ENCODE results near the gene CDKAL1.

Gene CDKAL1

GRCh38 chr6:20960067-20960466 lies 425.8 kb downstream of the CDKAL1 start:
- no peak overlapping the region for H3K4me3 ChIP-seq (ENCODE audit: low read depth, low read length)
- no peak for TF ChIP-seq CTCF (IDR thresholded peaks at IDR 0.05; ENCODE audit: borderline replicate concordance, insufficient read depth, low read depth, low read length)

- no peak overlapping the region for H3K4me3 ChIP-seq (ENCODE audit: low read depth, low read length)
- TF ChIP-seq CTCF (IDR thresholded peaks at IDR 0.05; ENCODE audit: borderline replicate concordance, insufficient read depth, low read depth, low read length) = no peak
Measured at GRCh38 chr6:20965276-20965675, 431.0 kb downstream of the CDKAL1 start.

- H3K4me3 ChIP-seq (ENCODE audit: low read depth, low read length) = no peak overlapping the region
- TF ChIP-seq CTCF (IDR thresholded peaks at IDR 0.05; ENCODE audit: borderline replicate concordance, insufficient read depth, low read depth, low read length) = no peak
Measured at GRCh38 chr6:20965915-20966314, 431.7 kb downstream of the CDKAL1 start.

GRCh38 chr6:20969551-20969950 lies 435.3 kb downstream of the CDKAL1 start:
- no peak for TF ChIP-seq CTCF (IDR thresholded peaks at IDR 0.05; ENCODE audit: borderline replicate concordance, insufficient read depth, low read depth, low read length)
- no peak overlapping the region for H3K4me3 ChIP-seq (ENCODE audit: low read depth, low read length)

GRCh38 chr6:20976391-20976918 lies 442.2 kb downstream of the CDKAL1 start:
- H3K4me3 ChIP-seq (ENCODE audit: low read depth, low read length) = no peak overlapping the region
- TF ChIP-seq CTCF (IDR thresholded peaks at IDR 0.05; ENCODE audit: borderline replicate concordance, insufficient read depth, low read depth, low read length) = no peak

- TF ChIP-seq CTCF (IDR thresholded peaks at IDR 0.05; ENCODE audit: borderline replicate concordance, insufficient read depth, low read depth, low read length) = no peak
- H3K4me3 ChIP-seq (ENCODE audit: low read depth, low read length) = no peak overlapping the region
Measured at GRCh38 chr6:20978151-20978614, 443.9 kb downstream of the CDKAL1 start.

- TF ChIP-seq CTCF (IDR thresholded peaks at IDR 0.05; ENCODE audit: borderline replicate concordance, insufficient read depth, low read depth, low read length) = no peak
- no peak overlapping the region for H3K4me3 ChIP-seq (ENCODE audit: low read depth, low read length)
Measured at GRCh38 chr6:20979076-20979475, 444.8 kb downstream of the CDKAL1 start.
